Mesenchymal stem cell (in vitro differentiated cells and primary cell): ENCODE measurements around the gene CELSR3.

Experiments
- DNase-seq: peaks from one replicate; pipeline ENCODE4 v3.0.0-alpha.2; 2013
- H2AFZ ChIP-seq: one replicate; pipeline ENCODE4 v1.6.1; 2013; ENCODE audit warnings: low read depth, mild to moderate bottlenecking, control low read depth, inconsistent platforms, low read length, moderate library complexity
- H2AK5ac ChIP-seq: 2 replicates; pipeline ENCODE4 v1.6.1; 2013; ENCODE audit warnings: low read length, moderate library complexity, mild to moderate bottlenecking, inconsistent platforms; ENCODE audit not compliant: severe bottlenecking
- H2BK120ac ChIP-seq: one replicate; pipeline ENCODE4 v1.6.1; 2013; ENCODE audit warnings: low read depth, mild to moderate bottlenecking, inconsistent platforms, low read length, moderate library complexity
- H2BK12ac ChIP-seq, 2 experiments: one replicate each; pipeline ENCODE4 v1.6.1; 2013; ENCODE audit warnings: inconsistent platforms in 2 of 2, low read length in 2 of 2, mild to moderate bottlenecking in 2 of 2, moderate library complexity in 2 of 2, control low read depth in 1 of 2
- H2BK15ac ChIP-seq: one replicate; pipeline ENCODE4 v1.6.1; 2013; ENCODE audit warnings: mild to moderate bottlenecking, low read depth, inconsistent platforms; ENCODE audit not compliant: poor library complexity, severe bottlenecking
- H2BK5ac ChIP-seq: 2 replicates; pipeline ENCODE4 v1.6.1; 2013; ENCODE audit warnings: low read depth, mild to moderate bottlenecking, low read length, control low read depth, inconsistent platforms; ENCODE audit not compliant: poor library complexity, severe bottlenecking
- H3K14ac ChIP-seq, 2 experiments: one replicate each; pipeline ENCODE4 v1.6.1; 2013; ENCODE audit warnings: inconsistent platforms in 2 of 2, low read length in 2 of 2, control low read depth in 1 of 2, mild to moderate bottlenecking in 1 of 2, moderate library complexity in 1 of 2
- H3K18ac ChIP-seq, 2 experiments: one replicate each; pipeline ENCODE4 v1.6.1; 2013; ENCODE audit warnings: inconsistent platforms in 2 of 2, low read length in 2 of 2, control low read depth in 1 of 2, low read depth in 1 of 2, mild to moderate bottlenecking in 1 of 2
- H3K23ac ChIP-seq, 2 experiments: one replicate each; pipeline ENCODE4 v1.6.1; 2013; ENCODE audit warnings: inconsistent platforms in 2 of 2, low read length in 2 of 2, mild to moderate bottlenecking in 2 of 2, moderate library complexity in 2 of 2, control low read depth in 1 of 2
- H3K27ac ChIP-seq: 2 replicates; pipeline ENCODE4 v1.5.1; 2013; ENCODE audit warnings: mild to moderate bottlenecking, moderate library complexity, low read length, control low read depth, inconsistent platforms; ENCODE audit not compliant: poor library complexity, severe bottlenecking
- H3K27me3 ChIP-seq, 2 experiments: 2 replicates each; pipeline versions ENCODE4 v1.6.1 to v1.7.0; 2013; ENCODE audit warnings: low read length in 2 of 2, mild to moderate bottlenecking in 2 of 2, moderate library complexity in 2 of 2, control low read depth in 1 of 2, inconsistent platforms in 1 of 2; ENCODE audit not compliant: control insufficient read depth in 1 of 2, insufficient read depth in 1 of 2
- H3K36me3 ChIP-seq, 2 experiments: 2 replicates each; pipeline versions ENCODE4 v1.6.1 to v1.7.0; 2013; ENCODE audit warnings: low read length in 2 of 2, control low read depth in 1 of 2, inconsistent platforms in 1 of 2, low read depth in 1 of 2, mild to moderate bottlenecking in 1 of 2; ENCODE audit not compliant: insufficient read depth in 2 of 2, control insufficient read depth in 1 of 2
- H3K4ac ChIP-seq, 2 experiments: one replicate each; pipeline ENCODE4 v1.6.1; 2013; ENCODE audit warnings: inconsistent platforms in 2 of 2, low read length in 2 of 2, mild to moderate bottlenecking in 2 of 2, moderate library complexity in 2 of 2, control low read depth in 1 of 2, low read depth in 1 of 2
- H3K4me1 ChIP-seq: 2 replicates; pipeline ENCODE4 v1.6.1; 2013; ENCODE audit warnings: low read depth, low read length, control low read depth; ENCODE audit not compliant: control insufficient read depth, insufficient read depth
- H3K4me2 ChIP-seq: 2 replicates; pipeline ENCODE4 v1.6.1; 2013; ENCODE audit warnings: low read length, mild to moderate bottlenecking, inconsistent platforms; ENCODE audit not compliant: poor library complexity, severe bottlenecking
- H3K4me3 ChIP-seq, 2 experiments: 2 replicates each; pipeline versions ENCODE4 v1.5.1 to v1.7.0; 2013; ENCODE audit warnings: low read length in 2 of 2, mild to moderate bottlenecking in 2 of 2, control low read depth in 1 of 2, low read depth in 1 of 2; ENCODE audit not compliant: insufficient read depth in 1 of 2
- H3K79me1 ChIP-seq: replicated peaks from 2 replicates; pipeline ENCODE4 v1.6.1; 2013; ENCODE audit warnings: mild to moderate bottlenecking, control low read depth, low read length, inconsistent platforms; ENCODE audit not compliant: poor library complexity, severe bottlenecking
- H3K9ac ChIP-seq: 2 replicates; pipeline ENCODE4 v1.7.0; 2013; ENCODE audit warnings: mild to moderate bottlenecking, low read length, moderate library complexity
- H3K9me3 ChIP-seq: 2 replicates; pipeline ENCODE4 v1.7.0; 2013; ENCODE audit warnings: mild to moderate bottlenecking, low read length; ENCODE audit not compliant: control insufficient read depth
- H4K8ac ChIP-seq: one replicate; pipeline ENCODE4 v1.6.1; 2013; ENCODE audit warnings: inconsistent platforms, mild to moderate bottlenecking, low read length, moderate library complexity
- H4K91ac ChIP-seq: one replicate; pipeline ENCODE4 v1.6.1; 2013; ENCODE audit warnings: mild to moderate bottlenecking, low read length, inconsistent platforms
- WGBS: methylation state at CpG from one replicate; pipeline ENCODE4 v1.1.7; 2013; ENCODE audit warnings: mixed read lengths; 5-methylcytosine and 5-hydroxymethylcytosine counted together

Gene CELSR3

DNA sequence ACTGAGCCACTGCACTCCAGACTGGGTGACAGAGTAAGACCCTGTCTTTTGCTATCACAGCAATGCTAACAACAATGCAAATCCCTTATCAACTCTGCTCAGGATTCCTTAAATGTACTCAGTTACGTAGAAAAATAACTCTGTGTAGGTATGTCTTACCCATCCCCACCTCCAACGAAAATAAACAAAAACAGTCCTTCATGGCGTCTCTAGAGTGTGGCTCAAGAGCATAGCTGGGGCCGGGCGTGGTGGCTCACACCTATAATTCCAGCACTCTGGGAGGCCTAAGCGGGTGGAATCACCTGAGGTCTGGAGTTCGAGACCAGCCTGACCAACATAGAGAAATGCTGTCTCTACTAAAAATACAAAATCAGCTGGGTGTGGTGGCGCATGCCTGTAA, 36.2 kb upstream of the CELSR3 start:
- Histone ChIP-seq H3K36me3 (peaks cover 26 to 35% of the 10 kb centered on the region in 2 experiments), H2BK5ac (no peak overlapping the region), H3K4me1 (peaks cover 19% of the 10 kb centered on the region), H2BK15ac (no peak overlapping the region), H2BK12ac (no peak overlapping the region), H3K14ac (no peak overlapping the region), H3K4me2 (no peak overlapping the region), H3K18ac (no peak overlapping the region), H2AK5ac (no peak overlapping the region), H4K91ac (no peak overlapping the region), H3K79me1 (no peaks in the 10 kb centered on the region), H2BK120ac (no peak overlapping the region), H3K9ac (no peak overlapping the region), H3K27ac (no peak overlapping the region), H3K4ac (no peak overlapping the region), H3K4me3 (no peak overlapping the region), H2AFZ (no peak overlapping the region), H4K8ac (no peak overlapping the region), H3K27me3 (no peaks in the 10 kb centered on the region), H3K9me3 (no peaks in the 10 kb centered on the region), H3K23ac (no peak overlapping the region)
- DNase-seq: no peak
- 98% methylated on average over 8 of the region's 8 CpGs for WGBS

DNA sequence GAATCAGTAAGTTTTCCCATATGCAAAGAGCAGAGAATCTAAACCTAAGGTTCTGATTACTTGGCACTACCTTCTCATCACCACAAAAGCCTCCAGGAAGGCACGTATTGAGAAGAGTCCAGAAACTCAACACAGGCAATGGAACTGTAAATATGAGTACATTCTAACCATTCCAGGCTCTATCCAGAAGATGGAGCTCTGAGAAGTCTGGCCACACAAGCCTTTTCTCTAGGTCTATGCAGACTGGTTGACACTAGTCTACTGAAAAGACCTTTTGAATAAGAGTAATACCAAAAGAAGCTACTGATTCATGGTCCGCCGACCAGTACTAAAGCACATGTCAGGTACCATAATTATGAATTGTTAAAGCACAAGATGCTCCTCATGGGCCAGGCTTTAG, 35.3 kb upstream of the CELSR3 start:
- no peak overlapping the region for H3K23ac ChIP-seq
- H3K9ac ChIP-seq: no peak overlapping the region
- H3K4me2 ChIP-seq: no peak overlapping the region
- no peak for DNase-seq
- H3K18ac ChIP-seq: no peak overlapping the region
- no peak overlapping the region for H4K8ac ChIP-seq
- no peak overlapping the region for H2BK12ac ChIP-seq
- H2BK15ac ChIP-seq: no peak overlapping the region
- H3K4me3 ChIP-seq: no peak overlapping the region
- H3K79me1 ChIP-seq: peaks cover under 1% of the 10 kb centered on the region
- H3K4me1 ChIP-seq: peaks cover 22% of the 10 kb centered on the region
- H4K91ac ChIP-seq: no peak overlapping the region
- H3K36me3 ChIP-seq: peaks cover 31 to 42% of the 10 kb centered on the region in 2 experiments
- no peak overlapping the region for H2AFZ ChIP-seq
- no peak overlapping the region for H3K14ac ChIP-seq
- H3K4ac ChIP-seq: no peak overlapping the region
- no peak overlapping the region for H2BK120ac ChIP-seq
- H3K27me3 ChIP-seq: no peaks in the 10 kb centered on the region
- no peak overlapping the region for H2AK5ac ChIP-seq
- WGBS: 98% methylated on average over 3 of the region's 3 CpGs
- H3K27ac ChIP-seq: no peak overlapping the region
- H2BK5ac ChIP-seq: no peak overlapping the region
- no peaks in the 10 kb centered on the region for H3K9me3 ChIP-seq

DNA sequence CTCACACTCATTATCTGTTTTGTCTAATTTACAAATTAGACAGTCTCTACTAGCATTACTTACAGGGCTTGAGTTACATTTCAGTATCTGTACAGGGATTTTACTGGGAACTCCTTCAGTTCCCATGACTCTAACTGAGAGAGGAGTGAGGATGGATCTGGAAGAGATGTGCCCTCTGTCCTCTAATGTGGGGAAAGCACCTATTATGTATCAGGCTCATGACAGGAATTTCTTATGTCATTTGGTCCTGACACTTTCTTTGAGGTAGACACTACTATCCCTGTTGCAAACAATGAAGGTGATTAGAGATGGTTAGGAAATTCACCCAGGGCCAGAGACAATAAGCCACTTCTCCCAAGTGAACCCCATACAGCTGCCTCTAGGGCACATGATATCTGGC, 33.9 kb upstream of the CELSR3 start:
- DNase-seq: peak; percentile 21
- Histone ChIP-seq H3K9me3 (no peaks in the 10 kb centered on the region), H3K4me3 (no peak overlapping the region), H3K18ac (no peak overlapping the region), H2BK5ac (no peak overlapping the region), H2AK5ac (no peak overlapping the region), H2BK120ac (no peak overlapping the region), H3K4me1 (peaks cover 20% of the 10 kb centered on the region), H3K79me1 (peaks cover 4% of the 10 kb centered on the region), H4K91ac (no peak overlapping the region), H3K9ac (peak overlapping the region; percentile 31), H3K14ac (no peak overlapping the region), H2BK15ac (no peak overlapping the region), H3K4ac (no peak overlapping the region), H4K8ac (no peak overlapping the region), H2BK12ac (no peak overlapping the region), H3K27ac (peak overlapping the region; percentile 35), H3K27me3 (no peaks in the 10 kb centered on the region), H3K4me2 (no peak overlapping the region), H2AFZ (no peak overlapping the region), H3K23ac (no peak overlapping the region), H3K36me3 (peaks cover 40 to 52% of the 10 kb centered on the region in 2 experiments)

DNA sequence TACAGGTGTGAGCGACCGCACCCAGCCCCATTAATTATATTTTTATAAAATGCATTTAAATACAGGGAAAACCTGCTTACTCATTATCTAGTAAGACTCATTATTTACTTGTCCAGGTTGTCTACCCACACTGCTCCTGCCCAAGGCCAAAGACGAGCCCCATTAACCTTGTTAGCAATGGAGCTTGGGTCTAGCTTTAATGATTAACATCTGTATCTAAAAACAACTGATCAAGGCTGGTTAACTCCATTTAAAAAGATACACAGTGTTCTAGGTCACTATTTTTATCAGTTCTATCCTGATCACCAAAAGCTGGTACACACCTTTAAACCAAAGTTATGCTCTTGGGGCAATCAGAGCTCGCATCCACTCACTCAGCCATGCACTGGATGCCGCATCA, 33.5 kb upstream of the CELSR3 start:
- Histone ChIP-seq H2AK5ac (no peak overlapping the region), H3K14ac (no peak overlapping the region), H3K9ac (peak overlapping the region; percentile 31), H2BK120ac (no peak overlapping the region), H2BK12ac (no peak overlapping the region), H3K36me3 (peaks cover 43 to 55% of the 10 kb centered on the region in 2 experiments), H3K4ac (no peak overlapping the region), H3K18ac (no peak overlapping the region), H4K91ac (no peak overlapping the region), H3K4me1 (peaks cover 19% of the 10 kb centered on the region), H2BK15ac (no peak overlapping the region), H3K79me1 (peaks cover 4% of the 10 kb centered on the region), H3K23ac (no peak overlapping the region), H3K27me3 (no peaks in the 10 kb centered on the region), H2BK5ac (no peak overlapping the region), H4K8ac (no peak overlapping the region), H3K4me3 (no peak overlapping the region), H2AFZ (no peak overlapping the region), H3K4me2 (no peak overlapping the region), H3K9me3 (no peaks in the 10 kb centered on the region), H3K27ac (peak overlapping the region; percentile 35)
- WGBS: 100% methylated on average over 2 of the region's 5 CpGs
- no peak for DNase-seq
